Ishikawa (cell line): ENCODE data around the gene TCF4.

Source experiments
- CEBPB ChIP-seq: IDR thresholded peaks from 2 replicates; pipeline ENCODE4 v1.6.1; 2012
- CREB1 ChIP-seq: IDR thresholded peaks from 2 replicates; pipeline ENCODE4 v1.6.1; 2012; ENCODE audit warnings: low read depth
- EGR1 ChIP-seq: IDR thresholded peaks from 2 replicates; pipeline ENCODE4 v1.6.1; 2012
- EP300 ChIP-seq: IDR thresholded peaks from 2 replicates; pipeline ENCODE4 v1.6.1; 2012; ENCODE audit warnings: borderline replicate concordance
- FOXM1 ChIP-seq: IDR thresholded peaks from 2 replicates; pipeline ENCODE4 v1.6.1; 2012; ENCODE audit warnings: low read depth, borderline replicate concordance
- NFIC ChIP-seq: IDR thresholded peaks from 2 replicates; pipeline ENCODE4 v1.6.1; 2012
- RAD21 ChIP-seq: IDR thresholded peaks from 2 replicates; pipeline ENCODE4 v1.6.1; 2012; ENCODE audit warnings: low read depth
- REST ChIP-seq: IDR thresholded peaks from 2 replicates; pipeline ENCODE4 v1.6.1; 2012; ENCODE audit warnings: low read depth, mild to moderate bottlenecking
- TAF1 ChIP-seq: IDR thresholded peaks from 2 replicates; pipeline ENCODE4 v1.6.1; 2012; ENCODE audit warnings: low read depth, mild to moderate bottlenecking
- TCF12 ChIP-seq: IDR thresholded peaks from 2 replicates; pipeline ENCODE4 v1.6.1; 2012; ENCODE audit warnings: low read depth
- TEAD4 ChIP-seq: IDR thresholded peaks from 2 replicates; pipeline ENCODE4 v1.6.1; 2012
- YY1 ChIP-seq: IDR thresholded peaks from 2 replicates; pipeline ENCODE4 v1.6.1; 2012; ENCODE audit warnings: low read depth
- ZBTB7A ChIP-seq: IDR thresholded peaks from 2 replicates; pipeline ENCODE4 v1.6.1; 2012; ENCODE audit warnings: low read depth
- TF ChIP-seq, protein P1 (sequence below): IDR thresholded peaks from 2 replicates; pipeline ENCODE4 v1.6.1; 2012
- TF ChIP-seq, protein P2 (sequence below): IDR thresholded peaks from 2 replicates; pipeline ENCODE4 v1.6.1; 2012

The TCF4 gene

GRCh38 chr18:55326134-55326533 lies 261.9 kb downstream of the TCF4 start:
- TF ChIP-seq CREB1 (no peak), NFIC (no peak), TAF1 (no peak), ZBTB7A (no peak), TEAD4 (no peak), RAD21 (no peak), EGR1 (no peak), TCF12 (no peak), FOXM1 (no peak), EP300 (no peak), CEBPB (no peak), YY1 (no peak), REST (no peak)
- TF ChIP-seq, protein P1, sequence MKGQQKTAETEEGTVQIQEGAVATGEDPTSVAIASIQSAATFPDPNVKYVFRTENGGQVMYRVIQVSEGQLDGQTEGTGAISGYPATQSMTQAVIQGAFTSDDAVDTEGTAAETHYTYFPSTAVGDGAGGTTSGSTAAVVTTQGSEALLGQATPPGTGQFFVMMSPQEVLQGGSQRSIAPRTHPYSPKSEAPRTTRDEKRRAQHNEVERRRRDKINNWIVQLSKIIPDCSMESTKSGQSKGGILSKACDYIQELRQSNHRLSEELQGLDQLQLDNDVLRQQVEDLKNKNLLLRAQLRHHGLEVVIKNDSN, result no peak
- TF ChIP-seq, protein P2, sequence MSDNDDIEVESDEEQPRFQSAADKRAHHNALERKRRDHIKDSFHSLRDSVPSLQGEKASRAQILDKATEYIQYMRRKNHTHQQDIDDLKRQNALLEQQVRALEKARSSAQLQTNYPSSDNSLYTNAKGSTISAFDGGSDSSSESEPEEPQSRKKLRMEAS, result no peak

- TF ChIP-seq NFIC, result no peak
- TF ChIP-seq EP300, result no peak
- no peak for TF ChIP-seq REST
- TF ChIP-seq RAD21, result no peak
- TF ChIP-seq, protein P2, result no peak
- TF ChIP-seq FOXM1, result no peak
- TF ChIP-seq ZBTB7A, result no peak
- no peak for TF ChIP-seq EGR1
- no peak for TF ChIP-seq CREB1
- TF ChIP-seq TCF12, result no peak
- no peak for TF ChIP-seq TEAD4
- TF ChIP-seq YY1, result no peak
- TF ChIP-seq CEBPB, result no peak
- TF ChIP-seq TAF1, result no peak
- TF ChIP-seq, protein P1, result no peak
Measured at GRCh38 chr18:55324166-55324565, 263.8 kb downstream of the TCF4 start.

- TF ChIP-seq CEBPB (no peak), EP300 (no peak), TAF1 (no peak), REST (no peak), NFIC (no peak), ZBTB7A (no peak), RAD21 (no peak), TEAD4 (no peak), YY1 (no peak), FOXM1 (no peak), TCF12 (no peak), EGR1 (no peak), CREB1 (no peak)
- TF ChIP-seq, protein P2, result no peak
- TF ChIP-seq, protein P1, result no peak
Measured at GRCh38 chr18:55323051-55323994, 264.7 kb downstream of the TCF4 start.
